Astrocyte (in vitro differentiated cells and primary cell): ENCODE results near the gene LSP1. TPM values are rescaled to one million over a fixed set of nuclear protein-coding genes. Genes with fewer than 3 reads are reported as not detected.

Experiments used
- DNase-seq: peaks from one replicate; pipeline ENCODE4 v3.0.0-alpha.2; 2010; ENCODE audit warnings: low read depth
- FAIRE-seq: peaks from 2 replicates; lab custom pipeline; 2011; peaks lifted over from hg19 to GRCh38; lab: Jason Lieb, UNC
- H2AFZ ChIP-seq: 2 replicates; pipeline ENCODE4 v1.6.0; 2012; ENCODE audit warnings: low read depth, low read length, inconsistent platforms
- H3K27ac ChIP-seq: 2 replicates; pipeline ENCODE4 v1.5.1; 2011; ENCODE audit warnings: low read depth, low read length, inconsistent platforms
- H3K27me3 ChIP-seq: 2 replicates; pipeline ENCODE4 v1.6.0; 2011; ENCODE audit warnings: low read length, inconsistent platforms; ENCODE audit not compliant: insufficient read depth
- H3K36me3 ChIP-seq: 2 replicates; pipeline ENCODE4 v1.5.1; 2011; ENCODE audit warnings: low read length, inconsistent platforms; ENCODE audit not compliant: insufficient read depth
- H3K4me1 ChIP-seq: 2 replicates; pipeline ENCODE4 v1.5.1; 2011; ENCODE audit warnings: low read length, inconsistent platforms; ENCODE audit not compliant: insufficient read depth
- H3K4me2 ChIP-seq: 2 replicates; pipeline ENCODE4 v1.6.0; 2012; ENCODE audit warnings: low read length, inconsistent platforms
- H3K4me3 ChIP-seq: 2 replicates; pipeline ENCODE4 v1.5.1; 2011; ENCODE audit warnings: low read depth, mild to moderate bottlenecking, low read length, inconsistent platforms; ENCODE audit not compliant: insufficient read depth
- H3K79me2 ChIP-seq: 2 replicates; pipeline ENCODE4 v1.6.0; 2012; ENCODE audit warnings: mild to moderate bottlenecking, low read length, inconsistent platforms; ENCODE audit not compliant: insufficient read depth
- H3K9ac ChIP-seq: 2 replicates; pipeline ENCODE4 v1.6.0; 2012; ENCODE audit warnings: mild to moderate bottlenecking, low read length, inconsistent platforms
- H3K9me3 ChIP-seq: 2 replicates; pipeline ENCODE4 v1.5.1; 2012; ENCODE audit warnings: low read depth, mild to moderate bottlenecking, low read length, inconsistent platforms; ENCODE audit not compliant: insufficient read depth
- H4K20me1 ChIP-seq: 2 replicates; pipeline ENCODE4 v1.6.0; 2012; ENCODE audit warnings: low read length, inconsistent platforms; ENCODE audit not compliant: insufficient read depth
- H3K27ac Mint-ChIP-seq: one replicate; pipeline ENCODE4 v1.8.0; 2021; ENCODE audit warnings: mild to moderate bottlenecking, mixed read lengths; ENCODE audit not compliant: unreplicated experiment
- H3K27me3 Mint-ChIP-seq: one replicate; pipeline ENCODE4 v1.8.0; 2021; ENCODE audit warnings: low read depth, mixed read lengths; ENCODE audit not compliant: unreplicated experiment
- H3K36me3 Mint-ChIP-seq: one replicate; pipeline ENCODE4 v1.8.0; 2021; ENCODE audit warnings: low read depth, mixed read lengths; ENCODE audit not compliant: unreplicated experiment
- H3K4me1 Mint-ChIP-seq: one replicate; pipeline ENCODE4 v1.8.0; 2021; ENCODE audit warnings: low read depth, mixed read lengths; ENCODE audit not compliant: unreplicated experiment
- H3K4me3 Mint-ChIP-seq: one replicate; pipeline ENCODE4 v1.8.0; 2021; ENCODE audit warnings: mild to moderate bottlenecking, moderate library complexity, mixed read lengths; ENCODE audit not compliant: unreplicated experiment
- H3K9me3 Mint-ChIP-seq: one replicate; pipeline ENCODE4 v1.8.0; 2021; ENCODE audit warnings: mild to moderate bottlenecking, mixed read lengths; ENCODE audit not compliant: unreplicated experiment
- CTCF ChIP-seq: IDR thresholded peaks from 2 replicates; pipeline ENCODE4 v1.5.1; 2011; ENCODE audit warnings: low read depth, mild to moderate bottlenecking, inconsistent platforms, low read length, moderate library complexity; ENCODE audit not compliant: insufficient read depth
- EZH2 ChIP-seq: IDR thresholded peaks from 2 replicates; pipeline ENCODE4 v1.6.1; 2012; ENCODE audit warnings: mild to moderate bottlenecking, low read length, inconsistent platforms; ENCODE audit not compliant: insufficient read depth
- total RNA-seq: library from RNA; stranded (reverse); gene quantifications from 2 replicates; pipeline ENCODE4 v1.2.1, GENCODE V29; 2021

The LSP1 gene
- total RNA-seq, 1 donor from 2014 or later, result 1.3 TPM

- Histone ChIP-seq H3K27me3 (peaks cover 10% of the 10 kb centered on the region), H3K4me1 (no peaks in the 10 kb centered on the region), H2AFZ (no peak overlapping the region), H3K9me3 (no peaks in the 10 kb centered on the region), H3K27ac (no peak overlapping the region), H3K9ac (no peak overlapping the region), H4K20me1 (no peaks in the 10 kb centered on the region), H3K4me2 (no peak overlapping the region), H3K36me3 (no peaks in the 10 kb centered on the region), H3K79me2 (no peaks in the 10 kb centered on the region), H3K4me3 (no peak overlapping the region)
- H3K4me1 Mint-ChIP-seq, result no peaks in the 10 kb centered on the region
- H3K36me3 Mint-ChIP-seq, result no peaks in the 10 kb centered on the region
- H3K27ac Mint-ChIP-seq, result no peak overlapping the region
- H3K9me3 Mint-ChIP-seq, result no peaks in the 10 kb centered on the region
- TF ChIP-seq EZH2, result no peak
- TF ChIP-seq CTCF, result no peak
- FAIRE-seq (no peak), DNase-seq (no peak)
- H3K4me3 Mint-ChIP-seq, result no peak overlapping the region
- H3K27me3 Mint-ChIP-seq, result peaks cover 27% of the 10 kb centered on the region
Observed at GRCh38 chr11:1892558-1892957, 39.7 kb downstream of the LSP1 start.

GRCh38 chr11:1893581-1894359 lies 40.9 kb downstream of the LSP1 start:
- H3K4me3 Mint-ChIP-seq, result no peak overlapping the region

More at GRCh38 chr11:1893581-1894359, 40.9 kb downstream of the LSP1 start:
- Histone ChIP-seq H3K9me3 (no peaks in the 10 kb centered on the region), H3K9ac (no peak overlapping the region), H3K79me2 (no peaks in the 10 kb centered on the region), H3K36me3 (no peaks in the 10 kb centered on the region), H3K4me3 (no peak overlapping the region), H3K4me1 (no peaks in the 10 kb centered on the region), H2AFZ (no peak overlapping the region), H3K4me2 (no peak overlapping the region), H3K27ac (no peak overlapping the region), H4K20me1 (no peaks in the 10 kb centered on the region), H3K27me3 (peaks cover 10% of the 10 kb centered on the region)
- TF ChIP-seq EZH2 (no peak), CTCF (no peak)
- Mint-ChIP-seq H3K27me3 (peaks cover 17% of the 10 kb centered on the region), H3K4me1 (no peaks in the 10 kb centered on the region), H3K36me3 (no peaks in the 10 kb centered on the region), H3K27ac (peak overlapping the region; percentile 66), H3K9me3 (no peaks in the 10 kb centered on the region)
- DNase-seq, result peak; percentile 17
- FAIRE-seq, result no peak
